ENCODE measurements around the gene THRA. TPM values are rescaled to one million over a fixed set of nuclear protein-coding genes. Genes with fewer than 3 reads are reported as not detected.

Gene THRA
- total and polyA plus RNA-seq, 9 of the 15 experiments (the other 6 are each of a cell fraction or from before 2014, with no cell fraction given): 0.34 to 23.4 (median 12.7) TPM

DNA sequence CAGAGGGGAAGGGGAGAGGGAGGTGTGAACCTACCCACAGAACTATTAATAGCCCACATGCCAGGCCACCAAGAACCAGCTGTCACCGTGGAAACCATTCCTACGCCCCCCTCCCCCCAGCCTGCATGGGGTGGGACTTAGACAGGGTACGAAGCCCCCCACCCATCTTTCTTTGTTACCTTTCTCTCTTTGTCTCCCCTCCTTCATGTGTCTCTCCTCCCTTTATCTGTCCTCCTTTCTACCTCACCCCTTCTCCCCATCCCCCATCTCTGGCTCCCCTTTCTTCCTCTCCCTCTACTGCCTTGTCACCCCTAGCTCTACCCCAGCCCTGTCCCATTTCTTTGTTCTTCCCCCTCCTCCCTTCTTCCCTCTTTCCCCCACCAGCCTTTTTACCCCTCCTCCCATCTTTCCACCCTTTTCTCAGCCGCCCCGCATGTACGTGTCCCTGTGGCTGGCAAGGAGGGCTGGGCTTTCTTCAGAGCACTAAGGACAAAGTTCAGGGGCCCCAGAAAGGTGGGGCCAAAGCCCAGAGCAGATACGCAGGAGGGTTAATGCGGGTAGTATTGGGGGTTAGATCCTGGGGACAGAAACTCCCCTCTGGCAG, 8.0 kb downstream of the THRA start (continued):
- TF ChIP-seq, protein P1, sequence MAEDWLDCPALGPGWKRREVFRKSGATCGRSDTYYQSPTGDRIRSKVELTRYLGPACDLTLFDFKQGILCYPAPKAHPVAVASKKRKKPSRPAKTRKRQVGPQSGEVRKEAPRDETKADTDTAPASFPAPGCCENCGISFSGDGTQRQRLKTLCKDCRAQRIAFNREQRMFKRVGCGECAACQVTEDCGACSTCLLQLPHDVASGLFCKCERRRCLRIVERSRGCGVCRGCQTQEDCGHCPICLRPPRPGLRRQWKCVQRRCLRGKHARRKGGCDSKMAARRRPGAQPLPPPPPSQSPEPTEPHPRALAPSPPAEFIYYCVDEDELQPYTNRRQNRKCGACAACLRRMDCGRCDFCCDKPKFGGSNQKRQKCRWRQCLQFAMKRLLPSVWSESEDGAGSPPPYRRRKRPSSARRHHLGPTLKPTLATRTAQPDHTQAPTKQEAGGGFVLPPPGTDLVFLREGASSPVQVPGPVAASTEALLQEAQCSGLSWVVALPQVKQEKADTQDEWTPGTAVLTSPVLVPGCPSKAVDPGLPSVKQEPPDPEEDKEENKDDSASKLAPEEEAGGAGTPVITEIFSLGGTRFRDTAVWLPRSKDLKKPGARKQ (CRISPR knock-in tag; IDR thresholded peaks at IDR 0.05): no peak
- TF ChIP-seq MYNN (IDR thresholded peaks at IDR 0.05): no peak
- no peak for TF ChIP-seq MYNN (CRISPR knock-in tag; IDR thresholded peaks at IDR 0.05)
- no peak for TF ChIP-seq PHF20 (IDR thresholded peaks at IDR 0.05; ENCODE audit: partially characterized antibody)
- TF ChIP-seq ARID1B (IDR thresholded peaks at IDR 0.05): peak; percentile 36
- TF ChIP-seq ZNF282 (CRISPR knock-in tag; IDR thresholded peaks at IDR 0.05): no peak
- TF ChIP-seq, protein P2, sequence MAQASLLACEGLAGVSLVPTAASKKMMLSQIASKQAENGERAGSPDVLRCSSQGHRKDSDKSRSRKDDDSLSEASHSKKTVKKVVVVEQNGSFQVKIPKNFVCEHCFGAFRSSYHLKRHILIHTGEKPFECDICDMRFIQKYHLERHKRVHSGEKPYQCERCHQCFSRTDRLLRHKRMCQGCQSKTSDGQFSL (CRISPR knock-in tag; IDR thresholded peaks at IDR 0.05): no peak
- TF ChIP-seq, protein P2 (tag; IDR thresholded peaks at IDR 0.05): no peak
- peak; percentile 24 for TF ChIP-seq ARHGAP35 (IDR thresholded peaks at IDR 0.05; ENCODE audit: partially characterized antibody)
- TF ChIP-seq HDAC1 (IDR thresholded peaks at IDR 0.05): peak; percentile 60 to 75; a peak in 3 of 4 replicates
- TF ChIP-seq CSDE1 (IDR thresholded peaks at IDR 0.05): no peak
- TF ChIP-seq, protein P3, sequence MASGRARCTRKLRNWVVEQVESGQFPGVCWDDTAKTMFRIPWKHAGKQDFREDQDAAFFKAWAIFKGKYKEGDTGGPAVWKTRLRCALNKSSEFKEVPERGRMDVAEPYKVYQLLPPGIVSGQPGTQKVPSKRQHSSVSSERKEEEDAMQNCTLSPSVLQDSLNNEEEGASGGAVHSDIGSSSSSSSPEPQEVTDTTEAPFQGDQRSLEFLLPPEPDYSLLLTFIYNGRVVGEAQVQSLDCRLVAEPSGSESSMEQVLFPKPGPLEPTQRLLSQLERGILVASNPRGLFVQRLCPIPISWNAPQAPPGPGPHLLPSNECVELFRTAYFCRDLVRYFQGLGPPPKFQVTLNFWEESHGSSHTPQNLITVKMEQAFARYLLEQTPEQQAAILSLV (tag; IDR thresholded peaks at IDR 0.05): no peak
- 0 out of 2 replicates have a peak, but pooled peaks have one; percentile 2 for TF ChIP-seq CBFA2T3 (IDR thresholded peaks at IDR 0.05)
- peak; percentile 75; the same call in 1 of the 2 replicates for TF ChIP-seq LARP7 (IDR thresholded peaks at IDR 0.05)
- TF ChIP-seq ZNF124 (CRISPR knock-in tag; IDR thresholded peaks at IDR 0.05): no peak
- TF ChIP-seq SRSF3 (IDR thresholded peaks at IDR 0.05; ENCODE audit: insufficient read depth, low read length): no peak
- TF ChIP-seq, protein P4, sequence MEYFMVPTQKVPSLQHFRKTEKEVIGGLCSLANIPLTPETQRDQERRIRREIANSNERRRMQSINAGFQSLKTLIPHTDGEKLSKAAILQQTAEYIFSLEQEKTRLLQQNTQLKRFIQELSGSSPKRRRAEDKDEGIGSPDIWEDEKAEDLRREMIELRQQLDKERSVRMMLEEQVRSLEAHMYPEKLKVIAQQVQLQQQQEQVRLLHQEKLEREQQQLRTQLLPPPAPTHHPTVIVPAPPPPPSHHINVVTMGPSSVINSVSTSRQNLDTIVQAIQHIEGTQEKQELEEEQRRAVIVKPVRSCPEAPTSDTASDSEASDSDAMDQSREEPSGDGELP (CRISPR knock-in tag; IDR thresholded peaks at IDR 0.05; ENCODE audit: borderline replicate concordance): no peak

All from K562 (cell line).